SK-N-SH treated with all-trans-retinoic acid at 6 μM for 48 hours (cell line): ENCODE data around the gene RNF157.

ENCODE experiments used
- ATAC-seq: fragments of 200-7000 bp; cut with Tn5 transposase; 3 replicates; pipeline ENCODE4 v1.9.1; 2020; ENCODE audit warnings: mild to moderate bottlenecking, moderate library complexity
- BACH2 ChIP-seq: fragments of 250-450 bp; sonication (Bioruptor Pico); IDR thresholded peaks from 2 replicates; pipeline ENCODE4 v1.9.0; 2021; ENCODE audit warnings: mild to moderate bottlenecking, borderline replicate concordance
- CREB5 ChIP-seq: fragments of 250-450 bp; sonication (Bioruptor Pico); IDR thresholded peaks from 2 replicates; pipeline ENCODE4 v1.5.1; 2020; ENCODE audit warnings: low read depth, mild to moderate bottlenecking, moderate library complexity
- CSRNP3 ChIP-seq: fragments of 250-450 bp; sonication (Bioruptor Pico); IDR thresholded peaks from 2 replicates; pipeline ENCODE4 v1.5.1; 2021; ENCODE audit warnings: mild to moderate bottlenecking, moderate library complexity
- ESRRG ChIP-seq: fragments of 250-450 bp; sonication (Bioruptor Pico); IDR thresholded peaks from 2 replicates; pipeline ENCODE4 v1.6.1; 2021; ENCODE audit warnings: mild to moderate bottlenecking
- GLIS3 ChIP-seq: fragments of 250-450 bp; sonication (Bioruptor Pico); IDR thresholded peaks from 2 replicates; pipeline ENCODE4 v1.5.0; 2020; ENCODE audit warnings: mild to moderate bottlenecking, moderate library complexity
- ISL1 ChIP-seq: fragments of 250-450 bp; sonication (Bioruptor Pico); IDR thresholded peaks from 2 replicates; pipeline ENCODE4 v2.1.2; 2022; ENCODE audit warnings: mild to moderate bottlenecking, moderate library complexity
- OSR1 ChIP-seq: fragments of 250-450 bp; sonication (Bioruptor Pico); IDR thresholded peaks from 2 replicates; pipeline ENCODE4 v1.8.0; 2022; ENCODE audit warnings: moderate library complexity, mild to moderate bottlenecking, inconsistent platforms
- PATZ1 ChIP-seq: fragments of 250-450 bp; sonication (Bioruptor Pico); IDR thresholded peaks from 2 replicates; pipeline ENCODE4 v1.8.0; 2020; ENCODE audit warnings: mild to moderate bottlenecking, moderate library complexity, borderline replicate concordance
- POU6F1 ChIP-seq: fragments of 250-450 bp; sonication (Bioruptor Pico); IDR thresholded peaks from 2 replicates; pipeline ENCODE4 v1.8.0; 2021; ENCODE audit warnings: low read depth, mild to moderate bottlenecking, moderate library complexity, borderline replicate concordance
- PPARA ChIP-seq: fragments of 250-450 bp; sonication (Bioruptor Pico); IDR thresholded peaks from 2 replicates; pipeline ENCODE4 v1.5.0; 2020; ENCODE audit warnings: mild to moderate bottlenecking, borderline replicate concordance
- RARB ChIP-seq: fragments of 250-450 bp; sonication (Bioruptor Pico); IDR thresholded peaks from 2 replicates; pipeline ENCODE4 v1.8.0; 2021; ENCODE audit warnings: mild to moderate bottlenecking, moderate library complexity
- SNAI2 ChIP-seq: fragments of 250-450 bp; sonication (Bioruptor Pico); IDR thresholded peaks from 2 replicates; pipeline ENCODE4 v1.5.0; 2020; ENCODE audit warnings: mild to moderate bottlenecking, moderate library complexity
- TCF4 ChIP-seq: fragments of 250-450 bp; sonication (Bioruptor Pico); IDR thresholded peaks from 2 replicates; pipeline ENCODE4 v1.8.0; 2021; ENCODE audit warnings: mild to moderate bottlenecking, moderate library complexity, borderline replicate concordance
- ZC3H10 ChIP-seq: fragments of 250-450 bp; sonication (Bioruptor Pico); IDR thresholded peaks from 2 replicates; pipeline ENCODE4 v1.5.1; 2021; ENCODE audit warnings: mild to moderate bottlenecking, moderate library complexity
- ZFP3 ChIP-seq: fragments of 250-450 bp; sonication (Bioruptor Pico); IDR thresholded peaks from 2 replicates; pipeline ENCODE4 v1.5.0; 2020; ENCODE audit warnings: mild to moderate bottlenecking, moderate library complexity
- ZFP30 ChIP-seq: fragments of 450-650 bp; formaldehyde crosslinking; IDR thresholded peaks from 2 replicates; pipeline ENCODE4 v1.5.0; 2022; ENCODE audit warnings: mild to moderate bottlenecking, moderate library complexity
- ZNF565 ChIP-seq: fragments of 450-650 bp; formaldehyde crosslinking; conservative IDR thresholded peaks from 2 replicates; pipeline ENCODE4 v1.5.0; 2020; ENCODE audit warnings: low read depth, mild to moderate bottlenecking, moderate library complexity
- ZNF8 ChIP-seq: fragments of 450-650 bp; formaldehyde crosslinking; IDR thresholded peaks from 2 replicates; pipeline ENCODE4 v1.5.0; 2020; ENCODE audit warnings: mild to moderate bottlenecking, moderate library complexity

The RNF157 gene

GRCh38 chr17:76125922-76126321 lies 114.4 kb downstream of the RNF157 start:
- TF ChIP-seq BACH2 (CRISPR knock-in tag) (no peak), ESRRG (CRISPR knock-in tag) (no peak), PPARA (CRISPR knock-in tag) (no peak), ISL1 (no peak), TCF4 (CRISPR knock-in tag) (no peak)
- no peak for ATAC-seq

- TF ChIP-seq PATZ1 (CRISPR knock-in tag): no peak
- TF ChIP-seq, all 23 proteins: peak for 0
- no peak for ATAC-seq
Measured at GRCh38 chr17:76125391-76125675, 115.0 kb downstream of the RNF157 start.

GRCh38 chr17:76124582-76125390 lies 115.5 kb downstream of the RNF157 start:
- TF ChIP-seq ESRRG (CRISPR knock-in tag): no peak
- no peak for TF ChIP-seq ZNF565 (CRISPR knock-in tag)
- TF ChIP-seq ZNF8 (CRISPR knock-in tag): no peak
- no peak for TF ChIP-seq TCF4 (CRISPR knock-in tag)
- TF ChIP-seq BACH2 (CRISPR knock-in tag): no peak
- no peak for TF ChIP-seq ZFP3
- TF ChIP-seq OSR1: no peak
- no peak for TF ChIP-seq PPARA (CRISPR knock-in tag)
- ATAC-seq: peak; percentile 18; the same call in 1 of the 3 replicates

- no peak for ATAC-seq
- TF ChIP-seq POU6F1 (CRISPR knock-in tag) (no peak), ZFP30 (CRISPR knock-in tag) (no peak), BACH2 (CRISPR knock-in tag) (no peak)
Measured at GRCh38 chr17:76123749-76124581, 116.3 kb downstream of the RNF157 start.

- no peak for TF ChIP-seq GLIS3
- TF ChIP-seq ZC3H10 (CRISPR knock-in tag): no peak
- no peak for TF ChIP-seq PPARA (CRISPR knock-in tag)
- TF ChIP-seq ESRRG (CRISPR knock-in tag): no peak
- no peak for TF ChIP-seq POU6F1 (CRISPR knock-in tag)
- TF ChIP-seq ISL1: no peak
- TF ChIP-seq, all 23 proteins: peak for 0
Measured at GRCh38 chr17:76123191-76123499, 117.1 kb downstream of the RNF157 start.

GRCh38 chr17:76122431-76123190 lies 117.7 kb downstream of the RNF157 start:
- no peak for TF ChIP-seq RARB (CRISPR knock-in tag)
- no peak for TF ChIP-seq PPARA (CRISPR knock-in tag)
- TF ChIP-seq TCF4 (CRISPR knock-in tag): no peak
- TF ChIP-seq BACH2 (CRISPR knock-in tag): no peak
- no peak for TF ChIP-seq CREB5 (CRISPR knock-in tag)
- no peak for TF ChIP-seq SNAI2 (CRISPR knock-in tag)
- TF ChIP-seq CSRNP3 (CRISPR knock-in tag): no peak
- TF ChIP-seq ZC3H10 (CRISPR knock-in tag): no peak
- no peak for TF ChIP-seq ZFP30 (CRISPR knock-in tag)
- ATAC-seq: no peak

More at GRCh38 chr17:76123191-76123499, 117.1 kb downstream of the RNF157 start:
- ATAC-seq: no peak
